ENCODE results near the gene CSPG4. TPM values are rescaled to one million over a fixed set of nuclear protein-coding genes. Genes with fewer than 3 reads are reported as not detected.
"Not testable (repeated sequence)": the region's sequence is repeated elsewhere in the genome, so short reads cannot be mapped to it uniquely, and the experiment has no call there.

CSPG4 gene
- total RNA-seq, 4 donors from 2014 or later = 11.2 to 60.9 (median 31.3) TPM

GRCh38 chr15:75732177-75732808 lies 19.6 kb upstream of the CSPG4 start:
- intact Hi-C loops (cut with DNase I; ENCODE audit: low total_unique reads) (loop anchor here (2.0 to 10.0 kb wide), 3 partner anchors 45 to 105 kb away; partner anchors contain the start of gene SNUPN), in situ Hi-C loops (cut with MboI; ENCODE audit: low pct_ligation_motif_present in 1 of 4, low pct_unique_long_range_greater_than_20kb in 1 of 4, low sequenced_read_pairs in 3 of 4) (loop anchor here in 1 of 4 donors (10.0 kb wide), 1 partner anchor 63 kb away; no protein-coding TSS in a partner anchor)
- Histone ChIP-seq H3K27me3 (no peaks in the 10 kb centered on the region), H3K9me3 (no peaks in the 10 kb centered on the region), H3K36me3 (no peaks in the 10 kb centered on the region), H3K4me3 (no peak overlapping the region), H3K27ac (peak overlapping the region; percentile 57 to 80 (median 62)), H3K4me1 (peaks cover 1 to 19% (median 8%) of the 10 kb centered on the region in 4 donors)
- DNase-seq = no peak
- 43 to 56% methylated on average over 7 to 16 of the region's 16 CpGs for WGBS, 2 donors (ENCODE audit: low coverage in 1 of 2)
- TF ChIP-seq POLR2AphosphoS5 (IDR thresholded peaks at IDR 0.05) = no peak
- TF ChIP-seq EP300 (IDR thresholded peaks at IDR 0.05; ENCODE audit: low read depth) = no peak
- TF ChIP-seq CTCF (IDR thresholded peaks at IDR 0.05) = no peak
- TF ChIP-seq POLR2A (IDR thresholded peaks at IDR 0.05) = no peak

GRCh38 chr15:75731248-75732151 lies 18.9 kb upstream of the CSPG4 start:
- Histone ChIP-seq H3K36me3 (no peaks in the 10 kb centered on the region), H3K4me3 (no peak overlapping the region), H3K4me1 (peaks cover 0 to 19% (median 8%) of the 10 kb centered on the region in 4 donors), H3K9me3 (no peaks in the 10 kb centered on the region), H3K27ac (peak overlapping the region; percentile 57 to 80 (median 62)), H3K27me3 (no peaks in the 10 kb centered on the region)
- TF ChIP-seq CTCF (IDR thresholded peaks at IDR 0.05) (no peak), POLR2A (IDR thresholded peaks at IDR 0.05) (no peak), POLR2AphosphoS5 (IDR thresholded peaks at IDR 0.05) (no peak), EP300 (IDR thresholded peaks at IDR 0.05; ENCODE audit: low read depth) (no peak)
- DNase-seq = no peak
- 20 to 46% methylated on average over 10 to 24 of the region's 28 CpGs for WGBS, 2 donors (ENCODE audit: low coverage in 1 of 2)
- intact Hi-C loops (cut with DNase I; ENCODE audit: low total_unique reads) (loop anchor here (2.0 to 10.0 kb wide), 3 partner anchors 45 to 104 kb away; partner anchors contain the start of gene SNUPN), in situ Hi-C loops (cut with MboI; ENCODE audit: low pct_ligation_motif_present in 1 of 4, low pct_unique_long_range_greater_than_20kb in 1 of 4, low sequenced_read_pairs in 3 of 4) (loop anchor here in 1 of 4 donors (10.0 kb wide), 1 partner anchor 63 kb away; no protein-coding TSS in a partner anchor)

- peak overlapping the region in 1 of 4 donors; percentile 80 for H3K27ac ChIP-seq
- not testable (repeated sequence) for H3K9me3 ChIP-seq, H3K36me3 ChIP-seq, DNase-seq, H3K4me3 ChIP-seq, H3K27me3 ChIP-seq
- in situ Hi-C loops (cut with MboI; ENCODE audit: low pct_ligation_motif_present in 1 of 4, low pct_unique_long_range_greater_than_20kb in 1 of 4, low sequenced_read_pairs in 3 of 4) = loop anchor here in 1 of 4 donors (10.0 kb wide), 1 partner anchor 64 kb away; no protein-coding TSS in a partner anchor
- intact Hi-C loops (cut with DNase I; ENCODE audit: low total_unique reads) = loop anchor here (5.0 to 10.0 kb wide), 2 partner anchors 74 to 103 kb away; partner anchors contain the start of gene SNUPN
- peaks cover 0 to 19% (median 8%) of the 10 kb centered on the region in 4 donors for H3K4me1 ChIP-seq
- WGBS, 2 donors (ENCODE audit: low coverage in 1 of 2) = 85 to 100% methylated on average over 1 to 15 of the region's 17 CpGs
Measured at GRCh38 chr15:75730376-75731247, 18.0 kb upstream of the CSPG4 start.

GRCh38 chr15:75729326-75730069 lies 16.9 kb upstream of the CSPG4 start:
- no peak for DNase-seq

More at GRCh38 chr15:75729326-75730069, 16.9 kb upstream of the CSPG4 start:
- TF ChIP-seq EP300 (IDR thresholded peaks at IDR 0.05; ENCODE audit: low read depth) (no peak), CTCF (IDR thresholded peaks at IDR 0.05) (no peak), POLR2AphosphoS5 (IDR thresholded peaks at IDR 0.05) (no peak), POLR2A (IDR thresholded peaks at IDR 0.05) (no peak)
- 43 to 74% methylated on average over 1 to 10 of the region's 10 CpGs for WGBS, 2 donors (ENCODE audit: low coverage in 1 of 2)
- Histone ChIP-seq H3K4me1 (peaks cover 0 to 19% (median 8%) of the 10 kb centered on the region in 4 donors), H3K4me3 (no peak overlapping the region), H3K27ac (no peak overlapping the region), H3K9me3 (no peaks in the 10 kb centered on the region), H3K27me3 (no peaks in the 10 kb centered on the region), H3K36me3 (no peaks in the 10 kb centered on the region)
- intact Hi-C loops (cut with DNase I; ENCODE audit: low total_unique reads) = loop anchor here (5.0 to 10.0 kb wide), 2 partner anchors 75 to 102 kb away; partner anchors contain the start of gene SNUPN
- in situ Hi-C loops (cut with MboI; ENCODE audit: low pct_ligation_motif_present in 1 of 4, low pct_unique_long_range_greater_than_20kb in 1 of 4, low sequenced_read_pairs in 3 of 4) = loop anchor here in 2 of 4 donors (10.0 kb wide), 2 partner anchors 65 to 75 kb away; no protein-coding TSS in a partner anchor
